SH-SY5Y (cell line): ENCODE results near the gene VAV2.

Experiments used
- GATA2 ChIP-seq: IDR thresholded peaks from 2 replicates; pipeline ENCODE4 v1.6.1; 2011; ENCODE audit warnings: mild to moderate bottlenecking, low read depth, low read length
- GATA3 ChIP-seq: IDR thresholded peaks from 2 replicates; pipeline ENCODE4 v1.6.1; 2011; ENCODE audit warnings: low read depth, mild to moderate bottlenecking, low read length, moderate library complexity

- no peak for TF ChIP-seq GATA3
- no peak for TF ChIP-seq GATA2
Measured at GRCh38 chr9:133976191-133976861, 15.8 kb downstream of the VAV2 start.
